Erythroblast (primary cell): ENCODE data around the gene APPL2.

Experiments
- DNase-seq, 2 experiments: peaks; one replicate each; lab custom pipeline; 2025; lab: John Stamatoyannopoulos, UW
- GATA1 ChIP-seq: IDR thresholded peaks from 2 replicates; pipeline ENCODE4 v1.6.1; 2011; ENCODE audit warnings: low read depth, mild to moderate bottlenecking, control low read depth, low read length, moderate library complexity
- POLR2A ChIP-seq: IDR thresholded peaks from 2 replicates; pipeline ENCODE4 v1.6.1; 2011; ENCODE audit warnings: mild to moderate bottlenecking, low read length

The APPL2 gene

DNA sequence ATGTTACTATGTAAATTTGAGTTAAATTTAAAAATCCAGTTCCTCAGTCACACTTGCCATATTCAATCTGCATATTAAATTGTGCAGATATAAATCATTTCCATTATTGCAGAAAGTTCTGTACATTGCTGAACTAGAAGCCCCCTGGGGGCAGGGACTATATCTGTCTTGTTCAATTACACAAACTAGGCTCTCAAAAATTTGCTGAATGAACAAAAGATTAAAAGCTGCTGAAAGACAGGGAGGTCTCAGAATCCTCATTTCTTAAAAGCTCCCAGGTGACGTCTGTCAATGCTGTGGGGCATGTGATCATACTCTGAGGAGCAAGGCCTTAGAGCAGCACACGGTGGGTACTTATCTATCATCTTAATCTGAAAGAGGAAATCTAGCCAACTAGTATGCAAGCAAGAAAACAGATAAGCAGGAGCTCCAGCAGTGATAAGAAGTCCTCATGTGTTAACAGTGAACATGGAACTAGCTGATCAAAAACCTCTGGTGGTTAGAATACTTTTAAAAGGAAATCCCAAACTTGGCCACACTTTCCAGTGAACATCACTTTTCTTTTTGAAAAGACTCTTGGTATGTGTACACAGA is 60.5 kb downstream of the APPL2 start:
- DNase-seq: peak; percentile 40 to 81
- TF ChIP-seq POLR2A: no peak

DNA sequence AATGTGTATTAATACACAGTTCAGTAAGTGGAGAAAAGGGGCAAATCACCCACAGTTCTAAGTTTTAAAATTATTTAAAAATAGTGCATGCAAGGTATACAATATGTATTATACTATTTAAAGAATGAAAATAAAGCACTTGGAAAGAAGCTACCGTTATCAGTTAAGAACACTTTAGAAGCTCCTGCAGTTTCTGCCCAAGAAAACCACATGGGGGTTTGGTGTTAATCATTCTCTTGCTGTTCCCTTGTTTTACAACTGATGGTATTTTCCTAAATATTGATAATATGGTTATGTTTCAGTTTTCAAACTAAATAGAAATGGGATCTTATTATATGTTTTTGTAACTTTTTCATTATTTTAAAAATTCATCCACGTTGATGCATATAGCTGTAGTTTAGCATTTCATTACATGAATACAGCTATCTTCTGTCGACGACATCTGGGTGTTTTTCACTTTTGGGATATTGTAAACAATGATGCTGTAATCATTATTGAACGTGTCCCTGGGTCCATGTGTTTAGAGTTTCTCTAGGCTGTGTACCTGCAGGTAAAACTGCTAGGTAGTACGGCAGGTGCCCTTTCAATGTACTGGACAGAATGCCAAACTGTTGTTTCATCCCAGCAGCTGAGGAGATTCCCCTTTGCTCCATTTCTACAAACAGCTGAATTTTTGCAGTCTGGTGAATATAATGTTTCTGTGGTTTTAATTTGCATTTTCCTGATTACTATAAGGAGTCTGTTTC is 64.1 kb downstream of the APPL2 start:
- TF ChIP-seq POLR2A: peak; percentile 13
- no peak for TF ChIP-seq GATA1
- DNase-seq: peak; percentile 42 to 55

DNA sequence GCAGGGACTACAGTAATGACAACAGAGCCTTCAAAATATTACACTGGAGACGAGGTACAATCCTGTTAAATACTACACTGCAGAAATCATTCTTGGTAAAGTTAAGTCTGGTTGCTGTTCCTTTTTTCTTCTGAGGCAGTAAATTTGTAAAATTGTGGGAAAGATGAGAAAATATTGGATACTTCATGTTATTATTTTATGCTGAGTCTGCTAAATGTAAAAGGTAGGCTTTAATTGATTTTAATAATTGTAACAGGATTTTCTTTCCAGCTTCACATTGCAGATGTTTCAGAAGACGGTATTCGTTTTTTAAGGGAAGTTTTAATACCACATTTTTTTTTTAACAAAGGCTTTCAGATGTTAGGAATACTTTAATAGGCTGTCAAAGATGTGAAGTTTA is 65.8 kb downstream of the APPL2 start:
- TF ChIP-seq GATA1: no peak
- no peak for TF ChIP-seq POLR2A
- no peak for DNase-seq

DNA sequence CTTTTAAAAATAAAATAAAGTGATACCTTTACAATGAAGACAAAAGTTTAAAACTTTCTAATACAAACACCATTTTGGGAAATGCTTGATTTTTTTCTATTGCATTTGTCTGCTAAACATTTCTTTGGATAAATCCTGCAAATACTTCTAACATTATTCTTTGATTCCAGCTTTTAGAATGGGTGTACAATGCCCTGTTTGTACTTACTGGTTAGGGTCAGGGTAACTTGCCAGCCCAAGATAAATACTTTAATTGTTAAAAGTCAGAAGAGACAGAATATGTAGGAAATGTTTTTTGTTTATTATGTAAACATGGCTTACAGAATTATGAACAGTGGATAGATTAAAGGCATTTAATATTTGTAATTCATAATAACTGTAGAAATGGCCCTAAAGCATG is 68.0 kb downstream of the APPL2 start:
- no peak for DNase-seq
- TF ChIP-seq POLR2A (no peak), GATA1 (no peak)

DNA sequence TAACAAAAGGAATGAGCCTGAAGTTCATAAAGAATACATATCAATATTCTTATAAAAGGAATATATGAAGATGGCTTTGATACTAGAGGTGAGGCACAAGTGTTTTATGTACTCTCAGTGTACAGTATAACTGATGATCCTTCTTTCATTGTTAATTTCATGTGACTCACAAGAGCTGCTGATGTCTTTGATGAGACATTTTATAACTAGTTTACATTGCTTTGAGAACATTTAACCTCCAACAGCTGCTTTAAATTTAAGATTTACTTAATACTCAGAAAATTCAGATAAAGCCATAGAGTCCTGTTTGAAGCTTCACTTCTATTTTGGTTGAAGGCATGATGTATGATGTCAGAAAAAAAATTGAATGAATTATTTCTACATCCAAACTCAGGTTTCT is 68.6 kb downstream of the APPL2 start:
- no peak for DNase-seq
- TF ChIP-seq GATA1: no peak
- TF ChIP-seq POLR2A: no peak

DNA sequence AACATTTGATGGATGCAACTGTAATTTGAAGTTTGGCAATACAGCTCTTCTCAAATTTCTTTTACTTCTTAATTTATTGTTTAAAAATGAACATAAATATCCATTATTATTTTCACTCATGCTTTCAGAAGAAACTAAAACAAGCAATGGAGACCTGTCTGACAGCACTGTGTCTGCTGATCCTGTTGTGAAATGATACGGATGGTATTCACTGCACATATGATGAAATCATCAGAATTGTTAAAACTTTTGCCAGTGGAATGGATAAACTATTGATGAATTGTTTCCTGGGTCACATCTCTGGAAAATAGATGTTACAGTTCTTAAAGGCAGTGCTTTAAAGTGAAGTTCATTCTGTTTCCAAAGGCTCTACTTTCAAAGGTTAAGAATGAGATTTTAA is 69.2 kb downstream of the APPL2 start:
- DNase-seq: no peak
- no peak for TF ChIP-seq POLR2A
- TF ChIP-seq GATA1: no peak

DNA sequence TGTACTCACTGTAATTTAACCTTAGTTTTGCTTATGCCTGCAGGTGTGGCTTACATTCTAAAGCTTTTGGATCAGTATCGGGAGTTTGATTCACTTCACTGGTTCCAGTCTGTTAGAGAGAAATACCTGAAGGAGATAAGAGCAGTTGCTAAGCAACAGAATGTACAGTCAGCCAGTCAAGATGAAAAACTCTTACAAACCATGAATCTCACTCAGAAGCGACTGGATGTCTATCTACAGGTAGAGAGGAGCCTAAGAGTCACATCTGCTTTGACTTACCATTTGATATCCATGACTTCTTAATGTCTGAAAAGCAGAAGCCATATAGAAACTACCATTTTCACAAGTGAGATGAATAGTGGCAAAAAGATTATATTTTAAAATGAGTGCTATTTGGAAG is 71.9 kb downstream of the APPL2 start:
- no peak for TF ChIP-seq GATA1
- TF ChIP-seq POLR2A: no peak
- DNase-seq: no peak

DNA sequence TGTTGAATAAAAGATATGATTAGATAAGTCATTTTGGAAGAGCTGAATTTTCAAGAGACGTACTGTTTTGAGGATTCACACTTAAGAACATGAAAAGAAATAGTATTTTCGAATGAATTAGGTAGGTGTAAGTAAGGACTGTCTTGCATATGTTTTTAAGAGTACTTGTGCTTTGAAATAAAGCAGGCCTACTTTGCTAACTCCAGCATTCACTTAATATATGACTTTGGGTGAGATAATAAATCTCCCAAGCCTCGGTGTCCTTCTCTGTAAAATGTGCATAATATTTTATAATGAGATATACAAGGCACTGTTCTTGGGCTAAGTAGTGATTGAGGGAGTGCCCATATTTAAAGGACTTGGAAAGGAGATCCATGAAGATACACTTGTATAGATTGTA is 73.8 kb downstream of the APPL2 start:
- TF ChIP-seq POLR2A (no peak), GATA1 (no peak)
- no peak for DNase-seq

DNA sequence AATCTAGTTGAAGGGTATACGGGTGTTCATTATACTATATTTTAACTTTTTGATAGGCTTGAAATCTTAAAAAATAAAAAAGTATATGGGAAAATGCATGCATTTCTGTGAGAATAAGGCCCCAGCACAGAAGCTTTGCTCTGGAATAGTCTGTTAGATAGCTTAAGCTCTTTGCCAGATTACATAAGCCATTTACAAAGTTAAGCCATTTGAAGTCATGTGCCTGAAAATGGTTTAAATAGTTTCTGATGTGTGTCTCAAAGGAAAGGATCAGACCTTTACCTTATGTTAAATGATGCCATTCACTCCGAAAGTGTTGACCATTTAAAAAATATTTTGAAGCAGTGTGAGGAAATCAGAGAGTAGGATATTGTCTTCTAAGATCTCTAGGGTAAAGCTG is 77.1 kb downstream of the APPL2 start:
- TF ChIP-seq GATA1: no peak
- no peak for TF ChIP-seq POLR2A
- no peak for DNase-seq

DNA sequence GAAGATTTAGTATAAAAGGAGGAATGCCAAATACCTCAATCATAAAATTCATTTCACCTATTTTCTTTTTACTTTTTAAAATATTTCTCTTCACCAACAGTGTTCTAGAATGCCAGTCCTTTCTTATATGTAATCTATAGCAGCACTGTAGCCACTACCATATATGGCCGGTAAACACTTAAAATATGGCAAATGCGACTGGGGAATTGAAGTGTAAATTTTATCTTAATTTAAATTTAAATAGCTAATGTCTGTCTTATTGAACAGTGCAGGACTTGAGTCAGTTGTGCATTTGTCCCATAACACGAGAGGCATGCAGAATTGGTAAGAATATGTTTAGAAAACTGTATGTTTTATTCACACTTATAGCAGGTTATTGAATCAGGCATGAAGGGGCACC is 78.4 kb downstream of the APPL2 start:
- no peak for DNase-seq
- TF ChIP-seq GATA1 (no peak), POLR2A (no peak)

DNA sequence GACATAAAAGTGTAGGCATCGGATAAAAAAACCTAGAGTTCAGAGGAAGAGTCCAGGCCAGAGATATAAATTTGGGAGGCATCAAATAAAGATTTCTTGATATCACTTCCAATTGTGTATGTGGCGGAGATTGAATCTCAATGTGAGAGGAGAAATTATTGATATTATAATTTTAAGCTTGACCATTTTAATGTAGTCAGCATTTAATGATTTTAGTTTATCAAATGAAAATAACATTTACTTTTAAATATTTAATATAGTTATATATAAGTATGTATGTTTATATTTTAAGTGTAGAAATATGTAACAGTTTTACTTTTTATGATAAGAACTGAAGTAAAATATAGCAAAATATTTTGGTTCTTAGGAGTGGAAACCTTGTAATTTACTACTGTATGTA is 79.7 kb downstream of the APPL2 start:
- no peak for DNase-seq
- no peak for TF ChIP-seq POLR2A

DNA sequence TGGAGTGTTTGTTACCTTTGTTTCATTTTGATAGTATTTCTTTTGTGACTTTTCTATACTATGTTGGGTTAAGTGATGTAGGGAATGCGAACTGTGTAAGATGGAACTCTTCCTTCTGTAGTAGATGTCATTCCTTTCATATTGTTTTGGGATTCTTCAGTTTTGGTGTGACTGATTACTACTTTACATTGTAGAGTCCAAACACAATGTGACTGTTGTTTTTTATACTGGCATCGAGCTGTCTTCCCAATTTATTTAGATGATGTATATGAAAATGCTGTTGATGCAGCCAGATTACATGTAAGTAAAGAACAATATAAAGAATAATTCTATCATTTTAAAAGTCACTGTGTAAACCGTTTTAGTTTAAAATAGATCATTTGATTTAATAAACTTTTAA is 93.7 kb downstream of the APPL2 start:
- no peak for DNase-seq
- no peak for TF ChIP-seq POLR2A
- TF ChIP-seq GATA1: no peak

DNA sequence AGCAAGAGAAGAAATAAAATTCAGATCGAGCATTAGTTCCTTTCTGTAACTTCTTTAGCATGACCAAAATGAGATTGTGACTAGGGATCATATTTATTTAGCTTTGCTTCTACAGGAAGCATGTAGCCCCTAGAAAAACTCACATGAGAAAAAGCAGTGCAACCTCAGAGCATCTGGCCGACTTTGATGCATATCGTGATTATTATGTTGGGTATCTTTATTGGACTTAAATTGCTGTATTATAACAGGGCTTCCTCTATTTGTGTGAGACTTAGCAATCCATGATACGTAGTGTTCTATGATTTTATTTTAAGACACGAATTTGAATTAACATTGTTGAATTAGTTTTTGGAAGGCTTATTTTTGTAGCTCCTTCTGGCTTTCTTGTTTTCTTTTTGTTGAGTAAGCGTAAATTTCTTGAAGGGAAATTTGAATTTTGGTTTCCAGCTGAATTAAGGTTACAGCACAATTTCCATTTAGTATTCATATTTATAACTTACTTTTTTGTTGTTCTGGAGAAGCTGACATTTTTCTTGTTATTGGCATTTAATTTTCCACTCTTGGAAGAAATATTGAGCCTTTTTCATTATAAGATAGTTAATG is 94.6 kb downstream of the APPL2 start:
- DNase-seq: no peak
- TF ChIP-seq POLR2A (no peak), GATA1 (no peak)

DNA sequence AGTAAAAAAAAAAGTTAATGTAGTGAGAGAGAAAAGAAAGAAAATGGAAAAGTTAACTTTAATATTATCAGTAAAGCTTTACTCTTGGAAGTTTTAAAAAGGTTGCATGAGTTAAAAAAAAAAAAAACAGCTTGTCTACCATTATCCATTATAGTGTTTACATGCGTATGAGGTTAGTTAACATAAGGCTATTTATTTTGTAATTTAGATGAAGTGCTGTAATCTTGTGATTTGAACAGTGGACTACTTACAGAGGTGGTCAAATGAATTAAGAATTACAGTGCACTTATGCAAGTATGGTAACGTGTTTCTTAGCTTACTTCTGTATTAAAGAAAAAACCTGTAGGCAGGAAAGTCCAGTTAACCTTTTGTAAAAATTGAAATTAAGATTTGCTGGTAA is 97.7 kb downstream of the APPL2 start:
- DNase-seq: no peak
- TF ChIP-seq GATA1 (no peak), POLR2A (no peak)
